ENCODE results near the gene DTX1. TPM values are rescaled to one million over a fixed set of nuclear protein-coding genes. Genes with fewer than 3 reads are reported as not detected.

The DTX1 gene
- polyA plus RNA-seq, 4 donors = 11.1 to 15.1 (median 13.0) TPM

DNA sequence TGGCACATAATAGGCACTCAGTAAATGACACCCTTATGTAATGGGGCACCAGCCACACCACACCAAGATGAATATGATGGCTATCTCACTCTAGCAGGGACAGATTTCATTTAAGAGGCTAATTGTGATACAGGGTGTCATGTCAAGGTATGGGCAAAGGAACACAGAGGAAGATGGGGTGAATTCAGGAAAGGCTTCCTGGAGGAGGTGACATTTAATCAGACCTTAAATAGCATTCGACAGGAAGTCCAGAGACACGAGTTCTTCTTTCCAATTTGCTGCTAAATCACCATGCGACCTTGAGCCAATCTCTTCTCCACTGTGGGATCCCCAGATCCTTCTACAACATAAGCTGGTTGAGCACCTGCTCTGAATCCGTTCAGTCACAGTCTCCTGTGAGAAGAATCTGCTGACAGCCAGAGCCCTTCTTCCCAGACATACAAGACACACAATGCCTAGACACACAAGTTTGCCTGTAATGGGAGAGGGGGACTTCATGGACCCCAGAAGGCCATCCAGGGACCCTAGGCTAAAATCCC is 1.5 kb upstream of the DTX1 start:
- no peak for DNase-seq (ENCODE audit: low read depth in 4 of 4, low spot score in 3 of 4)

GRCh38 chr12:113055594-113056380 is 743 bp upstream of the DTX1 start:
- no peak for DNase-seq (ENCODE audit: low read depth in 4 of 4, low spot score in 3 of 4)

- DNase-seq (ENCODE audit: low read depth in 4 of 4, low spot score in 3 of 4) = no peak
Measured at GRCh38 chr12:113056381-113056630, 224 bp upstream of the DTX1 start.

DNA sequence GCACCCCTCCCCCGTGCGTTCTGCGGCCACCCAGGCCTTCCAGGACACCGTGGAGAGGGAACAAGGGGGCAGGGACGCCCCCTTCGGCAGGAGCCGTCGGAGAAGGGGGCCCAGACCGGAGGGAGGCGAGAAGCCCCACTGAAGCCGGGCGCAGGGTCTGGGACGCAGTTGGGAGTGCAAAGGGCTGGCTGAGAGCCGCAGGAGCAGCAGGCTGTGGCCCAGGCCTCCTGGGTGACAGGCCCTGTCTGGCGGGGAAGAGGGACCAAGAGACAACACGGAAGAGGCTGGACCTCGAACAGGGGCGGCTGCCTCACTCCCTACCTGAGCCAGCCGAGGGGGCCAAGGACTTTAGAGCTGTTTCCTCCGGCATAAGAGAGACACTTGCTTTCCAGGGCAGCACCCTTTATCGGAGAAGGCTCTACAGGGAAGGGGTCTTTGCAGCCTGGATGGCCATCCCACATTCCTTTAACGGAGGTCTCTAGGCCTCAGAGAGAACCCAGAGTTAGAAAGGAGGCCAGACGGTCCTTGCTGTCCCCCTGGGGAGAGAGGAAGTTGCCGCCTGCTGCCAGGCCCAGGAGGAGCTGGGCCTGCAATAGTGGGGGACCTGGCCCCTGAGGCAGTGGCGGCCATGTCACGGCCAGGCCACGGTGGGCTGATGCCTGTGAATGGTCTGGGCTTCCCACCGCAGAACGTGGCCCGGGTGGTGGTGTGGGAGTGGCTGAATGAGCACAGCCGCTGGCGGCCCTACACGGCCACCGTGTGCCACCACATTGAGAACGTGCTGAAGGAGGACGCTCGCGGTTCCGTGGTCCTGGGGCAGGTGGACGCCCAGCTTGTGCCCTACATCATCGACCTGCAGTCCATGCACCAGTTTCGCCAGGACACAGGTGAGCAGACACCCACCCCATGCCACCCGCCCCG is 1.3 kb downstream of the DTX1 start:
- DNase-seq (ENCODE audit: low read depth in 4 of 4, low spot score in 3 of 4) = no peak

DNA sequence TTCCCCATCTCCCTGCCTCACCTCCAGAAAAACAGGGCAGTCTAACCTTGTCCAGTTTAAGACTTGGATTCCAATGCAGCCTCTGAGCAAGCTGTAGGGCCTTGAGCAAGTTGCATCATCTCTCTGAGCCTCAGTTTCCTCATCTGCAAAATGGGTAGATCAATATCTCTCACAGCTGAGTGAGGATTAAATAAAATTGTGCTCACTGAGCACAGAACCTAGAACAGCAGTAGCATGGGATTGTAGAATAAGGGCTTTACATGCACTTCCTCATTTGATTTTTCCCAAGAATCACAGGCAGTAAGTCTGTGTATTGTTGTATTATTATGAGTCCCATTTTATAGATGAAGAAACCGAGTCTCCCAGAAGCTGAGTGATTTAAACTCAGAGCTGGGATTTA is 2.0 kb downstream of the DTX1 start:
- no peak for DNase-seq (ENCODE audit: low read depth in 4 of 4, low spot score in 3 of 4)

DNA sequence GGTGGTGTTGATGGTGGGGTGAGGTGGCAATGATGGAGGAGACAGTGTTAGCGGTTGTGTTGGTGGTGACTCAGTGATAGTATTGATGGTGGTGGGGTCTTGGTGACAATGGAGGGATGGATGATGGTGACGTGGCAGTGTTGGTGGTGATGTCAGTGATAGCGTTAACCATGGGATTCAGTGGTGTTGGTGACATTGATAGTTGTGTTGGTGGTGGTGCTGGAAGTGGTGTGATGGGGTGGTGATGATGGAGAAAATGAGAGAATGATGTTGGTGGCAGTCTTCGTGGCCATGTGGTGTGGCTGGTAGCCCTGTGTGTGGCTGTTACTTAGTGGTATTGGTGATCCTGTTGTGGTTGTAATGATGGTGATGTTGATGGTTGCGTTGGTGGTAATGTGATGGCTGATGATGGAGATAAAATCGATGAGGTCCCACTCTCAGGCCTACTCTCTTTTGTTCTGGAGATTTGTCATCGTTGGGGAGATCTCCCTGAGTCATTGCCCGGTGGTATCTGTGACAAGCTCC is 2.6 kb downstream of the DTX1 start:
- DNase-seq (ENCODE audit: low read depth in 4 of 4, low spot score in 3 of 4) = no peak

- DNase-seq (ENCODE audit: low read depth in 4 of 4, low spot score in 3 of 4) = no peak
Measured at GRCh38 chr12:113060336-113060960, 3.9 kb downstream of the DTX1 start.

DNA sequence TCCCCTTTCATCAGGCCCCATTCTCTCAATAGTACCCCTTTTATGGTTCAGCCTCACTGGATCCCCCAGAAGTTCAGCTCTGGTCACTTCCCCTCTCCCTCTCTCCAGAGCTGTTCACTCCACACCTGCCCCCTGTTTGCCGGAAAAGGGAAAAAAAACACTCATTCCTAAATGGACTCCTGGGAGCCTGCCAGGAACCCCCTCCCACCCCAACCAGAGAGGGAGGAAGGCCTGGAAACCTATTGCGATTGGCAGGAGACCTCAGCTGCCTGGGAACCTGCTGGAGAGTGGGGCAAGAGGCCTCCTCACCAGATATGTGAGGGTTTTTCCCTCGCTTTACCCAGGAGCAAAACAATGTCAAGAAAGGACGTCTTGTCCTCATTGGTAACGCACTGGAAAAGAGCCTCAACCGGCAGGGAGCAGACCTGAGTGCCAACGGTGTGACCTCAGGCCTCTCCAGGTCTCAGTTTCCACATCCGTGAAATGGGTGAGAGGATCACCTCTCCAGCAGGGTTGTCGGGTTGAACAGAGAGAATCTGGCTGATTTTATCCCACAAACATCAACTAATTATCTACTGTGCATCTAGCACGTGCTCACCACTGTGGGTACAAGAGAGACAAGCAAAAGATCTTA is 4.6 kb downstream of the DTX1 start:
- no peak for DNase-seq (ENCODE audit: low read depth in 4 of 4, low spot score in 3 of 4)

DNA sequence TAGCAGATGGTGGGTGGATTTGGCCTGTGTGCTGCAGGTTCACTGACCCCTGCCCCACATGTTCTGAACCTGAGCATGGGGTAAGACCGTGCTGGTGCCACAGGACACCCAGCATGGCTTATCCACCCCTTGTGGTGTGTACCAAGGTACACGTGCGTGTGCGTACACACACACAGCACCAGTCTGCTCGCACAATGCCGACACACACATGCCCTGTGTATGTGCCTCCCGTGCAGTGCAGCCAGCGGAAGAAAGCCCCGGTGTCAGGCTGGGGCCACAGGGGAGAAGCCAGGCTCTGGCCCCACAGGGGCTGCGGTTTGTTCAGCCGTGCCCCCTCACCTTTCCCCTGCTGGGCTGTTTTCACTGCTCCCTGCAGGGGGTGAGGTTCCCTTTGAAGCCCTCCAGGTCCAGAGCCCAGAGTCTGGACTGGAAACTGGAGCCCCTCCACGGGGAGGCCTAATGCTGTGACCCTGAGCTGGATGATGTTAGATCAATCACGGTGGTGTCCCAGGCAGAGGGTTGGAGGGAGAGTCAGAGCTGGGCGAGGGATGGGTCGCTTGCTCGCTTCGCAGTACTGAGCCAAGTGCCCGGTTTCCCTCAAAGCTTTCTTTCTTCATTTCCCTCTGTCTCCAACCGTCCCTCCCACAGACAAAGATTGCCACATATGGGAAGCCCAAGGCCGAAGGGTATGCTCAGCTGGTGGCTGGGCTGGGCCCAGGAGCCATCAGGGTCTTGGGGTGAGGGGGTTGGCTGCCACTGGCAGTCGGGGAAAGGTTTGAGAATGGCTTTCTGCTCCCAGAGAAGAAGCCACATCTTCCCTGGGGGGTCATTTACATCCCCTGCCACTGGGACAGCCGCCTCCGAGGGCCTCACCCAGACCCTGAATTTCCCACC is 6.2 kb downstream of the DTX1 start:
- DNase-seq (ENCODE audit: low read depth in 4 of 4, low spot score in 3 of 4) = no peak

- DNase-seq (ENCODE audit: low read depth in 4 of 4, low spot score in 3 of 4) = no peak
Measured at GRCh38 chr12:113063396-113064350, 7.1 kb downstream of the DTX1 start.

DNA sequence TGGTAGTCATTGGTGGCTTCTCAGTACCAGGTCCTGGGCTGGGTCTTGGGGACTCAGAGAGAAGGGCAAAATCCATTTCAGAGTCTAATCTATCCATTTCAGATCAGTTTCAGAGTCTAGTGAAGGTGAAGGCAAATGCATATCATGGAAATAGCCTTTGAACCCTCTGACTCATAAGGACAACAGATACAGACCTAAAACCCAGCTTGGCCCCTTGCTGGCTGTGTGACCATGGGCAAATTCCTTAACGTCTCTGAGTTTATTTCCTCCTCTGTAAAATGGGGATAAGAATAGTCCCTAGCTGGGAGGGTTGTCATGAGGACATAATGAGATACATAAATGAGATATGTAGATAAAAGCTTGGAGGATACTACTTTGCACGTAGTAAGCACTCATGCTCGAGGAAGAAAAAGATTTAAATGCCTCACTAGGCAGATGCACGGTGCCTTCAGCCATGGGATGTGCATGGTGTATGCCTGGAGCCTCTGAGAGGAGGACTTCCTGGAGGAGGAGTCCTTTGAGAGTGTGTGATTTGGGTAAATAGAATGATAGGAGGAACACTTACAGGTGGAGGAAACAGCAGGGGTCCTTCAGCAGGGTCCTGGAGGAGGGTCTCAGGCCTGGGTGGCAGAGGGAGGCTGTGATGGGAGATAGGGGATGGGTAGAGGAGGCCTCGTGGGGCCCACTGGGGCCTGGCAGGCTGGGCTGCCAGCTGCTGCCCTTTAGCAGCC is 8.0 kb downstream of the DTX1 start:
- DNase-seq (ENCODE audit: low read depth in 4 of 4, low spot score in 3 of 4) = no peak

DNA sequence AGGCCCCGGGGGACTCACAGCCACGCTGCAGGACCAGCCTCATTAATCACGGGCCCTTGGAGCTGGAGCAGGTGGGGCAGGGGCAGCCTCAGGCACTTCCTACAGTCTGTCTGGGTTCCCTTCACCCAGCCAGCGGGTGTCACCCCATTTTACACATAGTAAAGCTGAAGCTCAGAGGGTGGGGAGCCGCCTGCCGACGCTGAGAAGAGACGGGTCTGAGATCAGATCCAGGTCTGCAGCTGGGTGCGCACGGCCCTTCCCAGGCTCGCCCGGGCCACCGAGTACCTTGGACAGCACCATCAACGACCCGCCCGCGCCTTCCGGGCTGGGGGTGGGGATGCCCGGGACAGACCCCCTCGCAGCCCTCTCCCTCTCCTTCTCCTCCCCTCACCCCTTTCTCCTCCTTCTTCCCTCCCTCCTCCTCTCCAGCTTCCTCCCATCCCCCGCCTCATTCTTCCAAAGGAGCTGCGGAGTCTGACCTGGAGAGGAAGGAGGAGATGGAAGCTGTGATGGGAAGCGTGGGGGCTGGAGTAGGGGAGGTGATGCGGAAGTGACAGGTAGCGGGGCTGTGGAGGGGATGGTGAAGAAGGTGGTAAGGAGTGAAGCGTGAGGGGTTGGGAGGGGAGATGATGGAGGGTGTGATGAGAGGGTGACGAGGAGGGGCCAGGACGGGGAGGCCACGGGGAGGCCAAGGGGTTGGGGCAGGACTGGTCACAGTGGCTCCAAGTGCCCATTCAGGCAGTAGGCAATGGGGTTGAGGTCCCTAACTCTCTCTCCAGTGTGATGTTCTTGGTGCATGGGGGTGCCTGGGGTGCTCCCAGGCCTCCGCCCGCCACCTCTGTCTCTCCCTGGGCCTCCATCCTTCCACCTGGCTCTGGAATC is 8.8 kb downstream of the DTX1 start:
- DNase-seq (ENCODE audit: low read depth in 4 of 4, low spot score in 3 of 4) = no peak

DNA sequence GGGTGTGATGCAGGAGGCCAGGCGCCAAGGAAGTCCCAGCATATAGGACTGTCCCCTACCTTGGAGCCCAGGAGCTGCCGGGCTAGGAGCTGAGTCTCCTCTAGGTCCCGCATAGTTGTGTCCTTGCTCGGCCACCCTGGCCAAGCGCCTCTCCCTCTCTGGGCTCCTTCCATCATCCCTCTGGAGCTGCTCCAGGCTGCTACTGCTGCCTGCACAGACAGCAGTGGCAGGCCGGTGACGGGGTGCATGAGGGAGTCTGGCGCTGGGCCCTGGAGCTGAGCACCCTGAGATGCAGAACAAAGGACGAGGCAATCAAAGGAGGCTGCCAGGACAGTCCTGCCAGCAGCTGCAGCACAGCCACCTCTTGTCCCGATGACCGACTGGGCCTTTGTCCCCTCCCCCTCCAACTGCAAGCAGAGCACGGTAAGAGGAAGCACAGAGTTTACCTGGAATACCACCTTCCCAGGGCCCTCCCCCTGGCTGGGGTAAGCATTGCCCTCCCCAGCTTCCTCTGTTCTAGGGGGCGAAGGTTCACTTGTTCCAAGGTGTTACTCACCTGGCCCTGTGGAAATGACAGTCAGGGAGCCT is 10.4 kb downstream of the DTX1 start:
- DNase-seq (ENCODE audit: low read depth in 4 of 4, low spot score in 3 of 4) = no peak

DNA sequence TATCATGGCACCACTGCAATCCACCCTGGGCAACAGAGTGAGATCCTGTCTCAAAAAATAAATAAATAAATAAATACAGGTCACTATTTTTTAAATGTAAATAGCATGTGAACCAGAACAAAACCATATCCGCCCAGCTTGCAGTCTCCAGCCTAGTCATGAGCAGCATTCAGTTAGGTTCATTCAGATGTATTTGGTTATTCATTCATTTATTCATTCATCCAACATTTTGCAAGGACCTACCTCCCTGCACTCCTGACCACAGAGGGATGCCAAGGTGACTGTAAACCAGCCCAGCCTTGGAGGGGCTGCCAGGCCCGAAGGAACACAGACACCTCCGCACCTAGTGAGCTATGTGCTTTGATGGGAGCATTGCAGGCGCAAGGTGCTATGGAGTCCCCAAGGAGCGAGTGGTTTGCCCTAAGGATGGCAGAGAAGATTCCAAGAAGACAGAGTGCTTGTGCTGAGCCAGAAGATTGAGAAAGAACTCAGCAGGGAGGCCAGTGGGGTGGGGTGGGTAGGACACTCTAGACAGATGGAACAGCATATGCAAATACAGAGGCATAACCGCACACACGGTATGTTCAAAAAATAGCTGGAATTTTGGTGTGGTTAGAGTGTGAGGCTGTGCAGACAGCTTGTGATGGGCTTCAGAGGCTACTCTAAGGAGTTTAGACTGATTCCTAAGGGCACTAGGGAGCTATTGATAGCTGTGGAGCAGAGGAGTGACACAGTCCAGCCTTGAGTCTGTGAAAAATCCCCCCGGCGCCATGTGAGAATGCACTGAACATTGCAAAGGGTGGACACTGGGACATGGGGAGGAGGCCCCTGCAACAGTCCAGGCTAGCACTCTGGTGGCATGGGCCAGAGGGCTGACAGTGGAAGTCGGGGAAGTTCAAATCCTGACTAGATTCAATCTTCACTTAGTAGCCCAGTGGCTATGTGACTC is 11.7 kb downstream of the DTX1 start:
- no peak for DNase-seq (ENCODE audit: low read depth in 4 of 4, low spot score in 3 of 4)

DNA sequence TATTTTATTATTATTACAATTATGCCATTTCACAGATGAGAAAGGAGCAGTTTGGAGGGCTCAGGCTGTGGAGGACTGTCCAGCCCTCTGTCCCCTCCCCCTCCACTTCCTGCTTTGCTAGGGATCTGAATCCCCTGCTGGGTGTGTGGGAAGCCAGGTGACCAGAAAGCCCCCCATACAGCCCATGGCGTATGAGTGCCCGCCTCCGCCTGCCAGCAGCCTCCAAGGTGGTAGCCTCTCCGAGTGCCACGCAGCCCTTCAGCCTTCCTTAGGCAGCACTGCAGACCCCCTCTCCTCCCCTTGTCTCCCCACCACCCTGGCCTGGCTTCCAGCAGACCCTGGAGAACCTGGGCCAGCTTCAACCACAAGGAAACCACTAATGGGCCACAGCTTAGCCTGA is 12.6 kb downstream of the DTX1 start:
- DNase-seq (ENCODE audit: low read depth in 4 of 4, low spot score in 3 of 4) = no peak

Data from right renal pelvis (tissue), 4 donors.